Smooth muscle cell (in vitro differentiated cells): ENCODE measurements around the gene PUS3. TPM values are rescaled to one million over a fixed set of nuclear protein-coding genes. Genes with fewer than 3 reads are reported as not detected.

ENCODE experiments used
- DNase-seq: peaks from one replicate; lab custom pipeline; 2025; ENCODE audit not compliant: unreplicated experiment; lab: John Stamatoyannopoulos, UW
- H2AFZ ChIP-seq: fragments of 200-600 bp; sonication (generic); 2 replicates; pipeline ENCODE4 v1.6.0; 2016; ENCODE audit warnings: antibody characterized with exemption, low read depth, mild to moderate bottlenecking
- H3F3A ChIP-seq: fragments of 200-600 bp; sonication (generic); 2 replicates; pipeline ENCODE4 v1.6.0; 2017; ENCODE audit warnings: antibody characterized with exemption, low read depth
- H3K27ac ChIP-seq: fragments of 200-600 bp; sonication (generic); 2 replicates; pipeline ENCODE4 v1.5.1; 2016; ENCODE audit warnings: low read depth, mild to moderate bottlenecking
- H3K27me3 ChIP-seq: fragments of 200-600 bp; sonication (generic); 2 replicates; pipeline ENCODE4 v1.6.1; 2016; ENCODE audit warnings: low read depth, mild to moderate bottlenecking
- H3K36me3 ChIP-seq: fragments of 200-600 bp; sonication (generic); 2 replicates; pipeline ENCODE4 v1.5.1; 2016; ENCODE audit warnings: low read depth
- H3K4me1 ChIP-seq: fragments of 200-600 bp; sonication (generic); 2 replicates; pipeline ENCODE4 v1.5.1; 2016; ENCODE audit warnings: low read depth
- H3K4me2 ChIP-seq: fragments of 200-600 bp; sonication (generic); 2 replicates; pipeline ENCODE4 v1.6.0; 2016; ENCODE audit warnings: mild to moderate bottlenecking
- H3K4me3 ChIP-seq: fragments of 200-600 bp; sonication (generic); 2 replicates; pipeline ENCODE4 v1.5.1; 2016; ENCODE audit warnings: mild to moderate bottlenecking
- H3K79me2 ChIP-seq: fragments of 200-600 bp; sonication (generic); 2 replicates; pipeline ENCODE4 v1.6.0; 2016; ENCODE audit warnings: low read depth, mild to moderate bottlenecking
- H3K9ac ChIP-seq: fragments of 200-600 bp; sonication (generic); 2 replicates; pipeline ENCODE4 v1.6.0; 2016; ENCODE audit warnings: low read depth
- H3K9me3 ChIP-seq: fragments of 200-600 bp; sonication (generic); replicated peaks from 2 replicates; pipeline ENCODE4 v1.5.1; 2016; ENCODE audit warnings: low read depth
- H4K20me1 ChIP-seq: fragments of 200-600 bp; sonication (generic); 2 replicates; pipeline ENCODE4 v1.6.0; 2016; ENCODE audit warnings: low read depth
- CTCF ChIP-seq: fragments of 200-600 bp; sonication (generic); IDR thresholded peaks from 2 replicates; pipeline ENCODE4 v1.5.1; 2017; ENCODE audit warnings: borderline replicate concordance, mild to moderate bottlenecking, antibody characterized with exemption; ENCODE audit not compliant: insufficient read depth, poor library complexity, severe bottlenecking
- WGBS: methylation state at CpG from one replicate; pipeline ENCODE4 v1.1.7; 2016; ENCODE audit warnings: low lambda C conversion rate; 5-methylcytosine and 5-hydroxymethylcytosine counted together
- polyA plus RNA-seq: library from polyadenylated mRNA; unstranded; fragments of >200 nt; fragmentation: Nextera tagmentation; extraction: Ambion mirVana; gene quantifications from 2 replicates; pipeline ENCODE4 v1.2.1, GENCODE V29; 2016
- total RNA-seq: library from RNA; depleted of rRNA; stranded (reverse); fragments of >200 nt; gene quantifications from 2 replicates; pipeline ENCODE4 v1.2.3, GENCODE V29; 2014

The PUS3 gene
- total and polyA plus RNA-seq, 2 experiments from 2014 or later: 12.2 to 20.3 TPM

GRCh38 chr11:125948278-125949051 is 45.5 kb upstream of the PUS3 start:
- TF ChIP-seq CTCF: no peak
- H3K9me3 ChIP-seq: no peaks in the 10 kb centered on the region
- no peak for DNase-seq

GRCh38 chr11:125947419-125948277 is 44.6 kb upstream of the PUS3 start:
- Histone ChIP-seq H3K27ac (no peak overlapping the region), H2AFZ (no peak overlapping the region), H3K4me1 (no peaks in the 10 kb centered on the region), H3F3A (no peaks in the 10 kb centered on the region), H3K36me3 (no peaks in the 10 kb centered on the region), H3K9me3 (no peaks in the 10 kb centered on the region), H3K27me3 (no peaks in the 10 kb centered on the region), H4K20me1 (no peaks in the 10 kb centered on the region), H3K4me3 (no peak overlapping the region), H3K4me2 (no peak overlapping the region), H3K9ac (no peak overlapping the region), H3K79me2 (no peaks in the 10 kb centered on the region)
- TF ChIP-seq CTCF: no peak
- WGBS: 94% methylated on average over 22 of the region's 24 CpGs
- no peak for DNase-seq

More at GRCh38 chr11:125948278-125949051, 45.5 kb upstream of the PUS3 start:
- no peaks in the 10 kb centered on the region for H3K27me3 ChIP-seq
- no peak overlapping the region for H3K27ac ChIP-seq
- H3K36me3 ChIP-seq: no peaks in the 10 kb centered on the region
- H3K4me3 ChIP-seq: no peak overlapping the region
- H4K20me1 ChIP-seq: no peaks in the 10 kb centered on the region
- no peaks in the 10 kb centered on the region for H3K4me1 ChIP-seq
- no peaks in the 10 kb centered on the region for H3F3A ChIP-seq
- no peak overlapping the region for H3K9ac ChIP-seq
- WGBS: 92% methylated on average over 23 of the region's 23 CpGs
- no peak overlapping the region for H2AFZ ChIP-seq
- H3K79me2 ChIP-seq: no peaks in the 10 kb centered on the region
- no peak overlapping the region for H3K4me2 ChIP-seq

- TF ChIP-seq CTCF: no peak
- Histone ChIP-seq H4K20me1 (no peaks in the 10 kb centered on the region), H3K27me3 (no peaks in the 10 kb centered on the region), H3K9me3 (no peaks in the 10 kb centered on the region), H3K36me3 (no peaks in the 10 kb centered on the region), H3K4me1 (peaks cover 3% of the 10 kb centered on the region), H2AFZ (no peak overlapping the region), H3K9ac (no peak overlapping the region), H3K4me2 (no peak overlapping the region), H3K27ac (no peak overlapping the region), H3F3A (no peaks in the 10 kb centered on the region), H3K4me3 (no peak overlapping the region), H3K79me2 (no peaks in the 10 kb centered on the region)
- DNase-seq: no peak
- WGBS: 93% methylated on average over 14 of the region's 14 CpGs
Observed at GRCh38 chr11:125946712-125947418, 43.9 kb upstream of the PUS3 start.
